RPMI8226 (cell line): ENCODE measurements around the gene GPRIN2.

Experiments used
- DNase-seq: peaks from one replicate; pipeline ENCODE4 v3.0.0-alpha.2; 2015

GPRIN2 gene

DNA sequence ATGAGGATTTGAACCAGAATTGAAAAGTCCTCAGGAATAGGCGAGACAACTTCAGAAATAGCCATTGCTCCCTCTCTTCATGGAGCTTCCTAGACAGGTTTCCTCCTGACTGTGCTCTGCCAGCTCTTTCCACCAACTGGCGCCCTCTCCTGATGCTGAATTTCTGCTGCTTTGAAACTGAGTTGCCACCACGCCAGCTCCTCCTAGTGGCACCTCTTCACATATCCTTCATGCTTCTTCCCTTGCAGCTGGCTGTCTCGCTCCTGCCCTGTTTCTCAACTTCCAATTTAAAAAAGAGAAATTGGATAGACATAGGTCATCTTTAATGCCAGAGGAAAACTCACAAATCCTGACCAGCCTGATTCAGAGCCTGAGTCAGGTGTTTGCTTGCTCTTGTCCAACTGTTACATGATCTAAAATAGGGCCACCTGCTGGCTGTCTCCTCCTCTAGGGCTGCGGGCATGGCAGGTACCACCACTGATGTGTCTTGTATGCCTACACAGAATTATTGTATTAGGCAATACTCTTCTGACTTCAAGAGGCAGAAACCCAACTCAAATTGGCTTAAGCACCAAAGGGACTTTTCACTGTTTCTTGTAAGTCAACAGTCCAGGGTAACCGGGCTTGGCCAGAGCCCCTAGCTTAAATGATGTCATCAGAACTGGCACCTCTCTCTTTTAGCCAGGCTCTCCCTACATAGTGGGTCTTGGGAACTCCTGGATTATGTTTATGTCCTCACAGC is 9.3 kb upstream of the GPRIN2 start:
- peak; percentile 64 for DNase-seq

DNA sequence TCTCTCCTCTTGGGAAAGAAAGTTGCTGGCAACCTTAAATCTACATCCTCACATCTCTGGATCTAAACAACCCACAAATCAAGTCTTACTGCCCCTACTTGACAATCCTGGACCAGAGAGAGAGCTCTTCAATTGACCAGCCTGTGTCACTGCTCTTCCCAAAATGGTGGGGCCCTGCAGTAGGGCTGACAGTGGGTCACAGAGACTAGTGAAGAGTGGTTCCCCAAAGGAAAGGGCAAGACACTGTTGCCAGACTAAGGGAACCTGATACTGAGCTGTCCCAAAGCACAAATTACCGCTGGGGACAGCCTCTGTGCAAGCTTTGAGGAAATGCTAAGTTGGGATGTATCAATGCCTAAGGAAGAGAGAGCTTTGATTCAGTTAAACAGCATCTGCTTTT is 4.5 kb upstream of the GPRIN2 start:
- no peak for DNase-seq

GRCh38 chr10:46560381-46560780 is 3.9 kb upstream of the GPRIN2 start:
- no peak for DNase-seq

DNA sequence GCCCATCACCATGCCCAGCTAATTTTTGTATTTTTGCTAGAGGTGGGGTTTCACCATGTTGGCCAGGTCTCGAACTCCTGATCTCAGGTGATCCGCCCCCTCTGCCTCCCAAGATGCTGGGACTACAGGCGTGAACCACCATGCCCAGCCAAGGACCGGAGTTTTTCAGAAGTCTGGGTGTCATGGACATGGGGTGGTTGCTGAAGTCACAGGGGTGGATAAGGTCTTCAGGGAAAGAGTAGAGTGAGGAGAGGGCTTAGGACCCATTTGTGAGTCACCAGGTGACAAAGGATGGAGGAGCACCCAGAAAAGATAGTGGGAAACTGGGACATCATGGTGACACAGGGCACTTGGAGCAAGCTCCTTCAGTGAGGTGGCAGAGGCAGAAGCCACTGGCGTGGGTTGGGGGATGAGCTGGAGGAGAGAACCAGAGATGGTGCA is 2.8 kb upstream of the GPRIN2 start:
- DNase-seq: no peak

DNA sequence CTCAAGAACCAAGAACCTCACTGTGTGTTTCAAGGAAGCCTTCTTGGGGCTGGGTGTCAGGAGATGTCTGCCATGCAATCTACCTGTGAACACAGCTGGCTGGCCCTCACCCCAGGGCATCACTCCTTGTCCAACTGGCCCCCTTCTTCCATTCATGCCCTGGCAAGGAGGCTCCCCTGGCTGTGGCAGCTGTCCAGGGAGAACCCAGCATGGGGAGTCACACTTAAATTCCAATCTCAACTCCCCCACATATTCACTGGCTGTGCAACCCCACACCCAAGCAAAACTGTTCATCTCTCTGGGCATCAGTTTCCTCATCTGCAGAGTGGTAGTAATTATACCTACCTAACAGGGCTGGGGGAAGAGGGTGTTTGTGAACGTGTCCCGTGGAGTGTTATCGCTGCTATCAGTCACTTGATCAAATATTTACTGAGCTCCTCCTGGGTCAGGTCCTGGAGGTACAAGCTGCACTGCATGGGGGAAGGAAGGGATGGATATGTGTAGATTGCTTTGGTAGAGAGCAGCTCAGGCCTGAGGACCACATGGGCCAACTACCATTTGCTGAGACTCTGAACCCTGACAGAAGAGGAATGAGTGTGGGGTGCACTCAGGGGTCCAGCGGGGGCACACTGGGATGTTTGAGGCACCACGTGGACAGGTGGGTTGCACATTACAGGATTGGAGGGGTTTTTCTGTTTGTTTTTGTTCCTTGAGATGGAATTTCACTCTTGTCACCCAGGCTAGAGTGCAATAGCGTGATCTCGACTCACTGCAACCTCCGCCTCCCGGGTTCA is 2.1 kb upstream of the GPRIN2 start:
- no peak for DNase-seq

DNA sequence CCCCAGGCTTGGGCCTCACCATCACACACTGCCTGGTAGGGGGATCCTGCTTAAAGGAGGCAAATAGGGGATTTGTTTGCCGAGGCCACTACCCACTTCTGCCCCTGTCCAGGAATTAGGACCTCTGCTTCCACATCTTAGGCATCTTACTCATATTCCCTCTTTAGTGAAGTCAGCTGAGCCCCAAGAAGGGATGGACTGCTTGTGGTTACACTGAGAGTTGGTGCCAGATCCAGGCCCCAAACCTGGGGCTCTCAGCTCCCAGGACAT is 1.6 kb upstream of the GPRIN2 start:
- DNase-seq: no peak

DNA sequence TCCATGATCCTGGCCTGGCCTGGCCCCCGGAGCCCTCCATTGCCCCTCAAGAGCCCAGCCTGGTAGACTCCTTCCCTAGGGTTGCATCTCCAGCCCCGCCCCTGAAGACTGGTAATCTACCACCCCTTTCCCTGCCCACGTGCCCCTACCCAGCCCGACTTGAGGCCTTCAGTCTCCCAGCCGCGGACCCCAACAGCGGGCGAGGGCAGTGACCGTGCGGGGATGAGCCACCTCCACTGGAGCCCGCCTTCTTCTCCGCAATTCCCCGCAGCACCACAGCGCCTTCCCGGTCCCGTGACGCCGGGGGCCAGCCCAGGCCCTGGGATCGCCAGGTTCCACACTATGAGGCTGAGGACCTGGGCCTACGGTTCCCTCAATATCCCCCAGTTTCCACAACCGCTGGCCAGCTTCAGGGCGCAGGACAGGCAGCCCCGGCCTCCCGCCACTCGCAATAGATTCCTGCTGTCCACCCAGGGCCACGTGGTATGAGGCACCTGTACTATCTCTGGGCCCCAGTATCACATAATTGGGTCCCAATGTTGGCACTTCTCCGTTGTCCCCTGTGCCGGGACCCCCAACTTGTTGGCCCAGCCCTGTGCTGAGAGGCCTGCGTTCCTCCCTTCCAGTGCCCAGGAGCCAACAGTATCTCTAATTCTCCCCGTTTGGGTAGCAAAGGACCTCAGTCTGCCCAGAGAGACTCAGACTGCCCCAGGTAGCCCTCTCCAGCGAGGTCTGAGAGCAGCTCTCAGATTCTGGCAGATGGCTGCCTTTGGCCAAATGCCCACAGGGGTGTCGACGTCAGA is 1.1 kb upstream of the GPRIN2 start:
- no peak for DNase-seq

GRCh38 chr10:46555713-46556514 is 544 bp downstream of the GPRIN2 start:
- DNase-seq: no peak

DNA sequence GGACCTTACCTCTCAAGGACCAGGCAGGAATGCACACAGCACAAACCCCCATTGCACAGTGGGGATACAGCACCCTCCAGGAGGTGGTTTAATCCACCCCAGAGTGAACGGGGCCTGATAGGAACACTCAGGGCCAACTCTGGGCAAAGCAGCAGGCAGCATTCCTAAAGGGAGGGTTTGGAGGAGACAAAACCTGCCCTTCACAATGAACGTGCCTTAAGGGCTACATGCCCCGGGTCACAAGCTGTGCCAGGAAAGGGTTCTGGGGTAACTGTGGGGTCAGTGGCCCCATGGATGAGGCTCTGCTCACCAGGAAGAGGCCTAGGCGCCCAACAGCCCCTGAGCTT is 1.1 kb downstream of the GPRIN2 start:
- DNase-seq: no peak

GRCh38 chr10:46554166-46554781 is 2.2 kb downstream of the GPRIN2 start:
- no peak for DNase-seq

GRCh38 chr10:46553238-46554049 is 3.0 kb downstream of the GPRIN2 start:
- no peak for DNase-seq

- no peak for DNase-seq
Observed at GRCh38 chr10:46552526-46553237, 3.8 kb downstream of the GPRIN2 start.

- no peak for DNase-seq
Observed at GRCh38 chr10:46551701-46552525, 4.5 kb downstream of the GPRIN2 start.

- no peak for DNase-seq
Observed at GRCh38 chr10:46550795-46551700, 5.4 kb downstream of the GPRIN2 start.

DNA sequence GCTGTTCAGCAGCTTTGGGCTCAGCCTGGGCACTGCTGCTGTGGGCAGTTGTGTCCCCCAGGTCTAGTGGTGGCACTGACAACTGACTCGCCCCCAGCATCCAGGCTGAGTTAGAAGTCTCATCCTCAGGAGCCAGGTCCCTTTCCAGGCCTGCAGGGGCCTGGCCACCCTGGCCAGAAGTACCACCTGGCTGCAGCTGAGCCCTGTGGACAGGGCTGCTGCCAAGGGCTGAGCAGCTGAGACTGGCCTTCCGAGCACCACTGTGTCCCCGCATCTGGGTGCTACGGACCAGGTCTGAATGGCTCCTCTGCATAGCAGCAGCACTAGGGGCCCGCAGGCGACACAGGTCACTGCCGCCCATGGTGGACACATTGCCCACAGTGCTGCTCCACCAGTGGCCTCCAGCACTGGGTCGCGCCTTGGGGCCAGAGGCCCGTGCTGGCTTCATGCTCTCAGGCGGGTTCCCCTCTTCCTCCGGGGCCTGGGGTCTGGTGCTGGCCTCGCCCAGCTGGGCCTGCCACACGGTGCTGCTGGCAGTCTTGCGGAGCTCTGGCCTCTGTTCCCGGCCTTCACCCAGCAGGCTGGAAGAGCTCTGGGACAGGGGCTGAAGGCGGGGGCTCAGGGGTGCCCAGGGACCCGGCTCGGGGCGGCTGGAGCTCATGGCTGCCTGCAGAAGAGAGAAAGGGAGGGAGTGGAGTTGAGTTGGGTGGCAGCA is 6.2 kb downstream of the GPRIN2 start:
- no peak for DNase-seq

DNA sequence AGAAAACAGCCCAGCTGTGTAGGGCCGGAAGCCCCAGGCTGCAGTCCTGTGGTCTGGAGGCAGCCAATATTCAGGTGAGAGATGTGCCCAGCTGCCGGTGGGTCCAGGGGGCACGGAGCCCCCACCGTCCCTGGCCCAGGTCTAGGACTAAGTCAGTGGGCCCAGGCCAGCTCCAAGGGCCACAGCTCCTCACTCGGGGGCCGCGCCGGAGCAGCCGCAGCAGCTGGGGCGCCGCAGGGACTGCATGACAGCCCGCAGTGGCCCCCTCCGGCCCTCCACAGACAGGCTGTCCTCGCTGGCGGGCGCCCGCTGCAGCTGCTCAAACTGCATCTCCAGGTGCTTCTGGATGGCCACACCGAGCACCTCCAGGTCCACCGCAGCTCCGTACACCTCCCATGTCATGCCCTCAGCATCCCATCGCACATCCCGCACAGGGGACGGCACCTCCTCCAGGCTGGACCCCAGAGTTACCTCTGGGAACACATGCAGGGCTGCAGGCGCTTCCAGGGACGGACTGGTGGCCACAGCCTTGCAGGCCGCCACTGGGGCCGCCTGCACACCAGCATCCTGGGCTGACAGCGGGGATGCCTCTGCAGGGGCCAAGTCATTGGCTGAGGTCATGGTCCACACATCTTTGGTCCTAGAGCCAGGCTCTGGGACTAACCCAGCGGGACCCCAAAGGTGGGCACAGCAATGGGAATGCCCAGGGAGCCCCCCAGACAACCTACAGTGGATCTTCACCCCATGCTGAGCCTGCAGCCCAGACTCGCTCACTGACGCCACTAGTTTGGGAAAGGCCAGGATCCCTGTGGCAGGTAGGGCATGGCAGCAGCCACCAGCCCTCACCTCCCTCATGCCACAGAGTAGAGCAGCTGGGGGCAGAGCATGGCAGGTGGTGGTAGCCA is 7.0 kb downstream of the GPRIN2 start:
- no peak for DNase-seq

GRCh38 chr10:46548498-46549090 is 7.9 kb downstream of the GPRIN2 start:
- DNase-seq: no peak
